Esophagus (tissue), 2 donors: Measurements from ENCODE around the gene SEPSECS. TPM values are rescaled to one million over a fixed set of nuclear protein-coding genes. Genes with fewer than 3 reads are reported as not detected.

Experiments used
- H3K27ac ChIP-seq, 2 donors: one replicate each; pipeline ENCODE4 v1.5.1; 2013; ENCODE audit warnings: low read depth in 2 of 2, mild to moderate bottlenecking in 2 of 2, inconsistent platforms in 1 of 2, low read length in 1 of 2, moderate library complexity in 1 of 2
- H3K27me3 ChIP-seq, 2 donors: one replicate each; pipeline ENCODE4 v1.6.1; 2013; ENCODE audit warnings: low read length in 2 of 2, control low read depth in 1 of 2, mild to moderate bottlenecking in 1 of 2; ENCODE audit not compliant: insufficient read depth in 2 of 2, control insufficient read depth in 1 of 2
- H3K36me3 ChIP-seq, 2 donors: one replicate each; pipeline ENCODE4 v1.6.1; 2013; ENCODE audit warnings: low read length in 1 of 2; ENCODE audit not compliant: control insufficient read depth in 2 of 2, insufficient read depth in 2 of 2
- H3K4me1 ChIP-seq, 2 donors: one replicate each; pipeline ENCODE4 v1.6.1; 2013; ENCODE audit warnings: low read length in 1 of 2; ENCODE audit not compliant: control insufficient read depth in 2 of 2, insufficient read depth in 2 of 2
- H3K4me3 ChIP-seq, 2 donors: one replicate each; pipeline ENCODE4 v1.5.1; 2013; ENCODE audit warnings: low read length in 2 of 2, mild to moderate bottlenecking in 2 of 2, low read depth in 1 of 2, moderate library complexity in 1 of 2
- H3K9me3 ChIP-seq, 2 donors: one replicate each; pipeline ENCODE4 v1.6.1; 2013; ENCODE audit warnings: mild to moderate bottlenecking in 2 of 2, low read depth in 1 of 2, low read length in 1 of 2, moderate library complexity in 1 of 2; ENCODE audit not compliant: control insufficient read depth in 2 of 2, insufficient read depth in 1 of 2
- WGBS, 2 donors: extraction: QIAGEN DNeasy Blood & Tissue Kit; methylation state at CpG; one replicate each; pipeline ENCODE4 v1.1.7; 2013; 5-methylcytosine and 5-hydroxymethylcytosine counted together
- polyA plus RNA-seq, 2 donors: library from polyadenylated mRNA; stranded (reverse); fragments of 200-250 nt; gene quantifications; one replicate each; pipeline ENCODE4 v1.2.3, GENCODE V29; 2013
- donor health status: healthy with polysubstance abuse.
- donor health status: Bipolar disorder and iron deficiency.

SEPSECS gene
- polyA plus RNA-seq, 2 donors, result 2.2 to 3.9 TPM

DNA sequence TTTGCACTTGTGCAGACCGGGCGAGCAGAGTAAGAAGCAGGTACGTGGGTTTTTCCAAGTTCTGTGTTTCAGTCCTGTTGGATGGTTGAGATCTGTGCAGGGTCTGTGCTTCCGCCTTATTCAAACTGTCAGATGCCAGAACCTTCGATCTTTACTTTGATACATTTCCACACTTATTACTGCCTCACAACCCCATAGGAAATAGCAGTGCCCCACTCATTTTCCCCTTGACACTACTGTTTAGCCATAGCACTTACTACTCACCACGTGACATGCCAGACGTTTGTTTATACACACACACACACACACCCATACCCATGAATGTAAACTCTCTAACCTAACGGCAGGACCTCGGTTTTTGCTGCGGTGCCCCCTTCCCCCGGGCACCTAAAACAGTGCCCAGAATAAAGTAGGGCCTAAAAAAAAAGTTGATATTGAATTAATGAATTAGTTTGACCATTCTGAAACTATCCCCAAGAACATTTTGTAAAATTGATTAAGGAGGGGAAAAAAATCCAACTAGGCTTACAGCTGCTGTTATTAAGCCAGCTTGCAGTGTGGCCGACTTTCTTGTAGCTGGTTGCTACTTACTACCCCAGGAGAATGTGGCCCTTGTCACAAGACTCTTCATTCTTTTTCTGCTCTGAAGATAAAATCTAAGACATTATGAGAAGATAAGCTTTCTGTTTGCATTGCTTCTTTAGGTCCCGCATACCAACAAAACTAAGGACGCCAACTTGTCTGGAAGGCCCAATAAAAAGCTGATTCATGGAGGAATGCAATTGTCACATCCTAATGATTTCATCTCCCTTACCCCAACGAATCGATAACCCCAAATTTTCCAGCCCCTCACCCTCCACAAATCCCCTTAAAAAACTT lies 704 bp upstream of the SEPSECS start:
- no peaks in the 10 kb centered on the region for H3K36me3 ChIP-seq
- no peaks in the 10 kb centered on the region for H3K9me3 ChIP-seq
- H3K27ac ChIP-seq, result peak overlapping the region; percentile 71 to 90
- WGBS, 2 donors, result 5 to 15% methylated on average over 16 of the region's 16 CpGs
- H3K4me3 ChIP-seq, result peak overlapping the region; percentile 69 to 81
- no peaks in the 10 kb centered on the region for H3K27me3 ChIP-seq
- peaks cover 0 to 4% of the 10 kb centered on the region in 2 donors for H3K4me1 ChIP-seq

DNA sequence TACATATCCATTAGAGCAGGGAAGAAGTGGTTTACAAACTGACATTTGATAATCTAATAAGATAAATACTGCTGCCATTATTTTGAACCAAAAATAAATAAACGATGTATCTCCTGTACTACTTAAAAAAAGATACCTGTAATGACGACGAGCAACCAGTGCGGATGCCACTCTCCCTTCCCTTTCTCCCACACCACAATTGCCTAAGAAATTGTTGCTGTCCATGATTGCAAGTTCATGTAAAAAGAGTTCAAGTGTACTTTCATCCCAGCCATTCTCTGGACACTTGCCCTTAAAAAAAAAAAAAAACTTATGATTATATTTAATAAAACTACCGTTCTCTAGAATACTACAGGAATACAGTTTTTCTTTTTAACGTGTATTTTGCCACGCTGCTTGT lies 1.4 kb downstream of the SEPSECS start:
- H3K27ac ChIP-seq, result no peak overlapping the region
- no peaks in the 10 kb centered on the region for H3K36me3 ChIP-seq
- H3K27me3 ChIP-seq, result no peaks in the 10 kb centered on the region
- no peaks in the 10 kb centered on the region for H3K9me3 ChIP-seq
- WGBS, 2 donors, result 87 to 89% methylated on average over 7 of the region's 7 CpGs
- H3K4me1 ChIP-seq, result peaks cover 0 to 4% of the 10 kb centered on the region in 2 donors
- no peak overlapping the region for H3K4me3 ChIP-seq

DNA sequence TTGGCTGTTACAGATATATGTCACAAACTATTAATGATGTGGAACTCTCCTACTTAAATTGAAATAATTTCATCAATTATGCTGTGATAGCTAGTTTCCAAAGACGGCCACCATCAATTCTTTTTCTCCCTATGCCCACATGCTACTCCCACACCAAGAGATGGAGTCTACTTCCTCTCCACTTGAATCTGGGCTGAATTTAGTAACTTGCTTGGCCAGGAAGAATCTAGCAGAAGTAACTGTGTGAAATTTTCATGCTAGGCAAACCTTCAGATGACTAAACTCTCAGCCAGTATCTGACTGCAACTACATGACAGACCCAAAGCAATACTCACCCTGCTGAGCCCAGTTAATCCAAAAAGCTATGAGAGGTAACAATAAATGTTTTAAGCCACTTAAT lies 3.2 kb downstream of the SEPSECS start:
- H3K4me3 ChIP-seq, result no peak overlapping the region
- H3K4me1 ChIP-seq, result peaks cover 0 to 4% of the 10 kb centered on the region in 2 donors
- H3K27me3 ChIP-seq, result no peaks in the 10 kb centered on the region
- WGBS, 2 donors, result 89 to 91% methylated on average over 1 of the region's 1 CpG
- H3K36me3 ChIP-seq, result no peaks in the 10 kb centered on the region
- H3K9me3 ChIP-seq, result no peaks in the 10 kb centered on the region
- no peak overlapping the region for H3K27ac ChIP-seq

DNA sequence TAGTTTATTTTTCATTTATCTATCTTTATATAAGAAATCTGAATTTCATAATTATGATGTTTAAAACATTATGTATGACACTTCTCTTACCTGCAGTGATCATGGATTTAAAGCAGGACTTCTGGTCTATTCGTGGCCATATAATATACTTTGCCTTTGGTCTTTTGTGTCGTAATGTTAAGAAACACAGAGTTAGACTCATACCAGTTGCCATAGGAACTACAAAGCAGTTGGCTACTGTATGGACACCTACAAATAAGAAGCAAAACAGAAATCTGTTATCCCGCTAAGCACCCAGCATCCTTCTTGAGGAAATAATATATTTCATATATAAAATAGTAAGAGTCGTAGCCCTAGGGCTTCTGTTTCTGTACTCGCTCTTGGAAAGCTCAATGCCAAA lies 4.3 kb downstream of the SEPSECS start:
- Histone ChIP-seq H3K27me3 (no peaks in the 10 kb centered on the region), H3K36me3 (no peaks in the 10 kb centered on the region), H3K9me3 (no peaks in the 10 kb centered on the region), H3K27ac (no peak overlapping the region), H3K4me1 (peaks cover 0 to 4% of the 10 kb centered on the region in 2 donors), H3K4me3 (no peak overlapping the region)
- WGBS, 2 donors, result 92 to 93% methylated on average over 5 of the region's 5 CpGs

DNA sequence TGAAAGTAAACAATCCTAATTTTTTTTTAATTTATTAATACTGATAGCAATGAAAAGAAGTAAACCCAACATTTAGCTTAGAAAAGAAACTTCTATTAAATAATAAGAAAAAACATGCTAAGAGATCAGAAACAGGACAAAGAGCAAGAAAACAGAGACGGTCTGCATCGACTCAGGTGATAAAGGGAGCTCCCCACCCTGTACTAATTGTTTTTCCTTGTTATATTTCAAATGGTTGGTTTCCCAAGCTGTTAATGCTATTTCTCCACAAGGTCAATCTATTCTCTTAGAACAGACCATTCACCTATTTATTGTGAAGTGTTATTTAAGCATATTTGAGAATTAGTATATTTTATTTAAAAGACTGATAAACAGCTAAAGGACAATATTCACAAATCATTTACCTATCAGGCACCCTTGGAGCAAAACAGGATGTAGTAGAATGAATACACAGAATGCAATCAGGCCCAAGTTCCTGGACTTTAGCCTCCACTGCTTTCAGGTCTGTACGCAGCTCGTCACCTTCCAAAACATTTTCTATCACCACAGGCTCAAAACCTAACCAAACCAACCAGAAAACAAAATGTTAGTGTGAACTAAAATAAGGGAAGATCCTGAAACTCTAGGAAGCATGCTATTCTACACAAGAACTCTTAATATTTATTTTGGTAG lies 5.5 kb downstream of the SEPSECS start:
- 68 to 90% methylated on average over 4 of the region's 4 CpGs for WGBS, 2 donors
- H3K27me3 ChIP-seq, result no peaks in the 10 kb centered on the region
- no peak overlapping the region for H3K27ac ChIP-seq
- peaks cover 0 to 4% of the 10 kb centered on the region in 2 donors for H3K4me1 ChIP-seq
- no peaks in the 10 kb centered on the region for H3K9me3 ChIP-seq
- H3K36me3 ChIP-seq, result no peaks in the 10 kb centered on the region
- H3K4me3 ChIP-seq, result no peak overlapping the region

DNA sequence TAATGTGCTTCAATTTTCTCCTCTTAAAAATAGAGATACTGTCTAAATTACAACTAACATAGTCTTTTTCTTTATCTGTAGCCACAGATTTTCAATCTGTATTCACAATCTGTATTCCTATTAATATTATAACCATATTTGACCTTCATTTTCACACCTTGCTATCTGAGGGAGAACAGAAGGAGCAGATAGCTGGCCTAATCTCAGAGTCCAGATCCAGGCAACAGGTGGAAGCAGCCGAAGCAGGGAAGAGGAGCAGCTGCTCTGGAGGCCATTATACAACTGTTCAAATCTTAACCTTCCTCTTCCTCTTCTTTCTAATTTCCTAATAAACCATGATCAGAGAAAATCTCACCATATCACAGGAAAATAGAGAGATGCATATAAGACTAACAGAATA lies 14.2 kb downstream of the SEPSECS start:
- H3K36me3 ChIP-seq, result no peaks in the 10 kb centered on the region
- H3K4me1 ChIP-seq, result no peaks in the 10 kb centered on the region
- H3K27ac ChIP-seq, result no peak overlapping the region
- 48 to 74% methylated on average over 1 of the region's 1 CpG for WGBS, 2 donors
- H3K9me3 ChIP-seq, result no peaks in the 10 kb centered on the region
- H3K4me3 ChIP-seq, result no peak overlapping the region
- H3K27me3 ChIP-seq, result no peaks in the 10 kb centered on the region

DNA sequence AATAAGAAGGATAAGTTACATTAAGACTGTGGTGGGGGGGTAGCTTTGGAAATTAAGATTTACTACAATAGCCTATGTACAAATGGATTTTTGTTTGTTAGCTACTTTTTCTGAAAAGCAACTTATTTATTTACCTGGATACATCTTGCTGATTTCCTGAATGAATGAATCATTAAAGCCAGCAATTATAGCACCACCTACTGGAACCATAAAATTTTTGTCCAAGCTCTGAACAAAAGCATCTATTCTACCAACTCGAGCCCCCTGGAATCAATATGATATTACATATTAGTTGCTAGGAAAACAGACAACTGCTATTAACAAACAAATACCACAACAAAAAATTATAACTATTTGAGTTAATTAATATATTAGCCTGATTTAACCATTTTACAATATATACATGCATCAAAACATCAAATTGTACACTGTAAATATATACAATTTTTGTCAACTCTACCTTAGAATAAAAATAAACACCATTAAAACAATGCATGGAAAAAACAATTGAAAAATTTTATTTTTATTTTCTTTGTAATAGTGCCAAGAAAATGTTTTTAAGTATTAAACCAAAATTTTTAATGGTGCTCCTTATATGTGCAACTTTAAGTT lies 15.3 kb downstream of the SEPSECS start:
- H3K27me3 ChIP-seq, result no peaks in the 10 kb centered on the region
- H3K9me3 ChIP-seq, result no peaks in the 10 kb centered on the region
- no peak overlapping the region for H3K27ac ChIP-seq
- no peak overlapping the region for H3K4me3 ChIP-seq
- no peaks in the 10 kb centered on the region for H3K4me1 ChIP-seq
- WGBS, 2 donors, result 0 to 10% methylated on average over 1 of the region's 1 CpG
- H3K36me3 ChIP-seq, result peaks cover 0 to 2% of the 10 kb centered on the region in 2 donors

DNA sequence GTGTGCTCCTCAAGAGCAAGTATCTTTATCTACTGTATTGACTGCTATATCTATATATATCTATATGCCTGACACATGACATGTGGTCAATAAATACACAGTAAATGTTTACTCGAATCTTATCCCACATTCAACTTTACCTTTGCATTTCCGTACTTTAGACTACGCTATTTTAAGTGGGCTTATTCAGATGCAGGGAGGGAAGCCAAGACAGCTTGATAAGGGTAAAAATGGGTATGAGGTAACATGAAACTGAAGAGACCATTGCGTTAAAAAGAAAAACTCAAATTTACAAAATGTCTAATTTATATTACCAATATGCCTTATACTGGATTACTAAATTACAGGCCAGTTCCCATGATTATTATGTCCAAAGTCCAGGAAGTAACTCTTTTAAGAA lies 17.8 kb downstream of the SEPSECS start:
- H3K27me3 ChIP-seq, result no peaks in the 10 kb centered on the region
- no peak overlapping the region for H3K27ac ChIP-seq
- no peak overlapping the region for H3K4me3 ChIP-seq
- H3K36me3 ChIP-seq, result peaks cover 0 to 4% of the 10 kb centered on the region in 2 donors
- H3K4me1 ChIP-seq, result no peaks in the 10 kb centered on the region
- 92 to 97% methylated on average over 4 of the region's 4 CpGs for WGBS, 2 donors
- H3K9me3 ChIP-seq, result no peaks in the 10 kb centered on the region

DNA sequence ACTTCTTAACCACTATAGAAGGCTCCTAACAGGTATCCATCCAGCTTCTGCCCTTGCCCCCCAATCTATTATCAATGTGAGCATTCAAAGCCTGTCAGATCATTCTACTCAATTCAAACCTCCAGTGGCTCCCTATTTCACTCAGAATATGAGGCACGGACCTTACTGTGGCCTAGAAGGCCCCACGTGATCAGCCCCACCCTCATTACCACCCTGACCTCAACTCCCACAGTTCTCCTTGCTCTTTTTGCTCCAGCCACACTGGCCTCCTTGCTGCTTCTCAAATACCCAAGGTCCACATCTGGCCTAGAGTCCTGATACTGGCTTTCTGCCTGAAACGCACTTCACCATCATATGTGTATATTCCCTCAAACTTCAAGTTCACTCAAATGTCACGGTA lies 18.7 kb downstream of the SEPSECS start:
- WGBS, 2 donors, result 89 to 91% methylated on average over 4 of the region's 4 CpGs
- H3K27me3 ChIP-seq, result no peaks in the 10 kb centered on the region
- peaks cover 0 to 4% of the 10 kb centered on the region in 2 donors for H3K36me3 ChIP-seq
- H3K4me1 ChIP-seq, result no peaks in the 10 kb centered on the region
- H3K27ac ChIP-seq, result no peak overlapping the region
- no peak overlapping the region for H3K4me3 ChIP-seq
- no peaks in the 10 kb centered on the region for H3K9me3 ChIP-seq
